SU-DHL-6 (cell line): Measurements from ENCODE around the gene FDPS.

Source experiments
- EZH2phosphoT487 ChIP-seq: fragments of 200-600 bp; sonication (generic), shearing (Covaris generic); conservative IDR thresholded peaks from 2 replicates; pipeline ENCODE4 v1.6.1; 2018; ENCODE audit warnings: mild to moderate bottlenecking, antibody characterized with exemption, low read length, moderate library complexity, mixed read lengths
- TF ChIP-seq, protein P1 (sequence below): fragments of 200-600 bp; sonication (generic); IDR thresholded peaks from one replicate; pipeline ENCODE4 v1.5.1; 2017; ENCODE audit warnings: antibody characterized with exemption, mild to moderate bottlenecking, low read length, moderate library complexity; ENCODE audit not compliant: insufficient read depth, poor library complexity, severe bottlenecking

DNA sequence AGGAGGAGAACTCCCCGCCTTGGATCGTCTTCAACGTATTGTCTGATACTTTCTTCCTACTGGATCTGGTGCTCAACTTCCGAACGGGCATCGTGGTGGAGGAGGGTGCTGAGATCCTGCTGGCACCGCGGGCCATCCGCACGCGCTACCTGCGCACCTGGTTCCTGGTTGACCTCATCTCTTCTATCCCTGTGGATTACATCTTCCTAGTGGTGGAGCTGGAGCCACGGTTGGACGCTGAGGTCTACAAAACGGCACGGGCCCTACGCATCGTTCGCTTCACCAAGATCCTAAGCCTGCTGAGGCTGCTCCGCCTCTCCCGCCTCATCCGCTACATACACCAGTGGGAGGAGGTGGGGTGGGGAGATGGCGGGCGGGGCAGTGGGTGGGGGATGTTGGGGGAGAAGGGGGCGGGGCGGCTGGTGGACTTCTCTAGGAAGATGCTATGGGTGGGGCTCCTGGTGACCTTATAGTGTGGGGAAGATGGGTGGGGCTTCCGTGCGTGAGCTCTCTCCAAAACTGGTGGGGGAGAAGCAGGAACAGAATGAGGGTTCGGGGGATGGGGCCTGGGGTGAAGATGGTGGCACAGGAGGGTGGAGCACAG lies 26.1 kb upstream of the FDPS start:
- TF ChIP-seq, protein P1, sequence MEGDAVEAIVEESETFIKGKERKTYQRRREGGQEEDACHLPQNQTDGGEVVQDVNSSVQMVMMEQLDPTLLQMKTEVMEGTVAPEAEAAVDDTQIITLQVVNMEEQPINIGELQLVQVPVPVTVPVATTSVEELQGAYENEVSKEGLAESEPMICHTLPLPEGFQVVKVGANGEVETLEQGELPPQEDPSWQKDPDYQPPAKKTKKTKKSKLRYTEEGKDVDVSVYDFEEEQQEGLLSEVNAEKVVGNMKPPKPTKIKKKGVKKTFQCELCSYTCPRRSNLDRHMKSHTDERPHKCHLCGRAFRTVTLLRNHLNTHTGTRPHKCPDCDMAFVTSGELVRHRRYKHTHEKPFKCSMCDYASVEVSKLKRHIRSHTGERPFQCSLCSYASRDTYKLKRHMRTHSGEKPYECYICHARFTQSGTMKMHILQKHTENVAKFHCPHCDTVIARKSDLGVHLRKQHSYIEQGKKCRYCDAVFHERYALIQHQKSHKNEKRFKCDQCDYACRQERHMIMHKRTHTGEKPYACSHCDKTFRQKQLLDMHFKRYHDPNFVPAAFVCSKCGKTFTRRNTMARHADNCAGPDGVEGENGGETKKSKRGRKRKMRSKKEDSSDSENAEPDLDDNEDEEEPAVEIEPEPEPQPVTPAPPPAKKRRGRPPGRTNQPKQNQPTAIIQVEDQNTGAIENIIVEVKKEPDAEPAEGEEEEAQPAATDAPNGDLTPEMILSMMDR: no peak
- TF ChIP-seq EZH2phosphoT487: no peak
